OCI-LY3 (cell line): Measurements from ENCODE around the gene GADD45G.

Source experiments
- H2AFZ ChIP-seq: fragments of 200-600, 300-600 bp; shearing (Covaris generic); 2 replicates; pipeline ENCODE4 v1.6.0; 2014; ENCODE audit warnings: antibody characterized with exemption, low read depth, low read length
- H3K27ac ChIP-seq: fragments of 200-600, 300-600 bp; sonication (generic); 2 replicates; pipeline ENCODE4 v1.5.1; 2014; ENCODE audit warnings: mild to moderate bottlenecking, low read length, moderate library complexity, mixed read lengths
- H3K27me3 ChIP-seq: fragments of 200-600, 300-600 bp; sonication (generic); 2 replicates; pipeline ENCODE4 v1.6.1; 2014; ENCODE audit warnings: low read depth, low read length, mixed read lengths
- H3K36me3 ChIP-seq: fragments of 200-600, 300-600 bp; sonication (generic); replicated peaks from 2 replicates; pipeline ENCODE3; 2014; ENCODE audit warnings: low read depth, low read length, mixed read lengths
- H3K4me1 ChIP-seq: fragments of 300-600, 200-600 bp; sonication (generic); 2 replicates; pipeline ENCODE4 v1.6.1; 2014; ENCODE audit warnings: low read length, mixed read lengths
- H3K4me2 ChIP-seq: fragments of 200-600, 300-600 bp; sonication (generic); 2 replicates; pipeline ENCODE4 v1.6.1; 2014; ENCODE audit warnings: low read length, mixed read lengths
- H3K4me3 ChIP-seq: fragments of 300-600, 200-600 bp; sonication (generic); 2 replicates; pipeline ENCODE4 v1.5.1; 2014; ENCODE audit warnings: antibody characterized with exemption, mild to moderate bottlenecking, low read length, moderate library complexity
- H3K79me2 ChIP-seq: fragments of 300-600, 200-600 bp; shearing (Covaris generic); 2 replicates; pipeline ENCODE4 v1.6.1; 2014; ENCODE audit warnings: mild to moderate bottlenecking, low read length, mixed read lengths
- H3K9ac ChIP-seq: fragments of 300-600, 200-600 bp; shearing (Covaris generic); 2 replicates; pipeline ENCODE4 v1.6.0; 2014; ENCODE audit warnings: mild to moderate bottlenecking, low read length, moderate library complexity
- H3K9me3 ChIP-seq: fragments of 200-600, 300-600 bp; shearing (Covaris generic); 2 replicates; pipeline ENCODE4 v1.6.1; 2014; ENCODE audit warnings: low read length, mixed read lengths; ENCODE audit not compliant: insufficient read depth
- H4K20me1 ChIP-seq: fragments of 200-600, 300-600 bp; sonication (generic); 2 replicates; pipeline ENCODE4 v1.6.1; 2016; ENCODE audit warnings: low read length, mixed read lengths; ENCODE audit not compliant: insufficient read depth
- CTCF ChIP-seq: fragments of 200-600, 300-600 bp; sonication (generic); IDR thresholded peaks from 2 replicates; pipeline ENCODE4 v1.5.1; 2014; ENCODE audit warnings: antibody characterized with exemption, low read length, low read depth
- EZH2phosphoT487 ChIP-seq: fragments of 200-600 bp; shearing (Covaris generic); IDR thresholded peaks from 2 replicates; pipeline ENCODE4 v1.6.1; 2018; ENCODE audit warnings: antibody characterized with exemption, mixed run types, low read depth

GADD45G gene

GRCh38 chr9:89625721-89626687, 21.2 kb downstream of the GADD45G start:
- H3K27me3 ChIP-seq = peaks cover 25% of the 10 kb centered on the region
- H2AFZ ChIP-seq = no peak overlapping the region
- TF ChIP-seq CTCF = no peak
- no peak for TF ChIP-seq EZH2phosphoT487
- no peaks in the 10 kb centered on the region for H3K36me3 ChIP-seq
- no peak overlapping the region for H3K4me3 ChIP-seq
- no peak overlapping the region for H3K27ac ChIP-seq
- no peak overlapping the region for H3K4me2 ChIP-seq
- no peak overlapping the region for H3K9ac ChIP-seq
- no peaks in the 10 kb centered on the region for H4K20me1 ChIP-seq
- H3K79me2 ChIP-seq = no peaks in the 10 kb centered on the region
- no peaks in the 10 kb centered on the region for H3K9me3 ChIP-seq
- no peaks in the 10 kb centered on the region for H3K4me1 ChIP-seq

GRCh38 chr9:89626741-89627265, 22.0 kb downstream of the GADD45G start:
- Histone ChIP-seq H3K79me2 (no peaks in the 10 kb centered on the region), H3K4me1 (no peaks in the 10 kb centered on the region), H3K9ac (no peak overlapping the region), H3K4me3 (no peak overlapping the region), H3K9me3 (no peaks in the 10 kb centered on the region), H3K27me3 (peaks cover 25% of the 10 kb centered on the region), H4K20me1 (no peaks in the 10 kb centered on the region), H3K4me2 (no peak overlapping the region), H2AFZ (no peak overlapping the region), H3K27ac (no peak overlapping the region), H3K36me3 (no peaks in the 10 kb centered on the region)
- TF ChIP-seq CTCF (no peak), EZH2phosphoT487 (no peak)

GRCh38 chr9:89628601-89629000, 23.8 kb downstream of the GADD45G start:
- H3K27me3 ChIP-seq = peaks cover 27% of the 10 kb centered on the region

More at GRCh38 chr9:89628601-89629000, 23.8 kb downstream of the GADD45G start:
- H4K20me1 ChIP-seq = no peaks in the 10 kb centered on the region
- H3K4me2 ChIP-seq = no peak overlapping the region
- no peak overlapping the region for H2AFZ ChIP-seq
- no peak overlapping the region for H3K27ac ChIP-seq
- no peaks in the 10 kb centered on the region for H3K9me3 ChIP-seq
- no peaks in the 10 kb centered on the region for H3K36me3 ChIP-seq
- no peak for TF ChIP-seq CTCF
- TF ChIP-seq EZH2phosphoT487 = no peak
- H3K9ac ChIP-seq = no peak overlapping the region
- H3K4me3 ChIP-seq = no peak overlapping the region
- H3K79me2 ChIP-seq = no peaks in the 10 kb centered on the region
- no peaks in the 10 kb centered on the region for H3K4me1 ChIP-seq
